ENCODE data around the gene DUSP9.
"Not testable (repeated sequence)": the region's sequence is repeated elsewhere in the genome, so short reads cannot be mapped to it uniquely, and the experiment has no call there.

DUSP9 gene

DNA sequence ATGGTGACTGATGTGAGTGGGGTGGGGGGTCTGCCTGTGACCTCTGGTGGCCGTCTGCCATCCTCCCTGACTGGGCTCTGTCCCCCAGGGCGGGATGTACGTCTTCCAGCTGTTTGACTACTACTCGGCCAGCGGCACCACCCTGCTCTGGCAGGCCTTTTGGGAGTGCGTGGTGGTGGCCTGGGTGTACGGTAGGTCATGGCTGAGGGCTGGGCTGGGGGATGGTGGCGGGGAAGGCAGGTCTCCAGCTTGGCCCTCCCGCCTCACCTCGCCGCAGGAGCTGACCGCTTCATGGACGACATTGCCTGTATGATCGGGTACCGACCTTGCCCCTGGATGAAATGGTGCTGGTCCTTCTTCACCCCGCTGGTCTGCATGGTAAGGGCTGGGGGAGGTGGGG lies 47.3 kb downstream of the DUSP9 start:
- not testable (repeated sequence) for DNase-seq

DNA sequence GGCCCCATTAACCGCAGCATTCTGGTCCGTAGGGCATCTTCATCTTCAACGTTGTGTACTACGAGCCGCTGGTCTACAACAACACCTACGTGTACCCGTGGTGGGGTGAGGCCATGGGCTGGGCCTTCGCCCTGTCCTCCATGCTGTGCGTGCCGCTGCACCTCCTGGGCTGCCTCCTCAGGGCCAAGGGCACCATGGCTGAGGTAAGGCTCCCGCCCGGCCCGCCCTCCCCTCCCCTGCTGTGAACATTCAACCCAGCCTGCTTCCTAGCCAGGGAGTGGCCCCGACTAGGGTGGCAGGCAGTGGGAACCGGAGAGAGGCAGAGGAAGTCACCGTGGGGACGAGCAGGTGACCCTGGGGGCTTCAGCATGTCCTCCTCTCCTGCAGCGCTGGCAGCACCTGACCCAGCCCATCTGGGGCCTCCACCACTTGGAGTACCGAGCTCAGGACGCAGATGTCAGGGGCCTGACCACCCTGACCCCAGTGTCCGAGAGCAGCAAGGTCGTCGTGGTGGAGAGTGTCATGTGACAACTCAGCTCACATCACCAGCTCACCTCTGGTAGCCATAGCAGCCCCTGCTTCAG lies 47.8 kb downstream of the DUSP9 start:
- DNase-seq: no peak

DNA sequence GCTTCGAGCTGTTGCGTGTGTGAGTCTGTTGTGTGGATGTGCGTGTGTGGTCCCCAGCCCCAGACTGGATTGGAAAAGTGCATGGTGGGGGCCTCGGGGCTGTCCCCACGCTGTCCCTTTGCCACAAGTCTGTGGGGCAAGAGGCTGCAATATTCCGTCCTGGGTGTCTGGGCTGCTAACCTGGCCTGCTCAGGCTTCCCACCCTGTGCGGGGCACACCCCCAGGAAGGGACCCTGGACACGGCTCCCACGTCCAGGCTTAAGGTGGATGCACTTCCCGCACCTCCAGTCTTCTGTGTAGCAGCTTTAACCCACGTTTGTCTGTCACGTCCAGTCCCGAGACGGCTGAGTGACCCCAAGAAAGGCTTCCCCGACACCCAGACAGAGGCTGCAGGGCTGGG lies 49.1 kb downstream of the DUSP9 start:
- no peak for DNase-seq

DNA sequence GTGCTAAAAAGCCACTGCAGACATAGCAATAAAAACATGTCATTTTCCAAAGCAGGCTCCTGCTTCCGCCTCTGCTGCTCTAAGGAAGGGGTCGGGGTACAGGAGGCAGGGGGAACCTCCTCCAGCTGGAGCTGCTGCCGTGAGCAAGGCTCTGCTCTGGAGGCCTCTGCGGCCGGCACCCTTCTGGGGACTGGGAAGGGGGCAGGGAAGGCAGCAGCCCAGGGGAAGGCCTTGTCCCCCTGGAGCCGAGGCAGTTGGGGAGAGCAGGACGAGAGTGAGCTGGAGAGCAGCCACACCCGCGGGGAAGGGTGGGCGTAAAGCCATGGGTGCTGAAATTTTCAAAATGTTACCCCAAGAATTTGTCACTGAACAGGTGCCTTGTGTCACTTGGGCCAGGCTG lies 49.5 kb downstream of the DUSP9 start:
- DNase-seq: not testable (repeated sequence)

DNA sequence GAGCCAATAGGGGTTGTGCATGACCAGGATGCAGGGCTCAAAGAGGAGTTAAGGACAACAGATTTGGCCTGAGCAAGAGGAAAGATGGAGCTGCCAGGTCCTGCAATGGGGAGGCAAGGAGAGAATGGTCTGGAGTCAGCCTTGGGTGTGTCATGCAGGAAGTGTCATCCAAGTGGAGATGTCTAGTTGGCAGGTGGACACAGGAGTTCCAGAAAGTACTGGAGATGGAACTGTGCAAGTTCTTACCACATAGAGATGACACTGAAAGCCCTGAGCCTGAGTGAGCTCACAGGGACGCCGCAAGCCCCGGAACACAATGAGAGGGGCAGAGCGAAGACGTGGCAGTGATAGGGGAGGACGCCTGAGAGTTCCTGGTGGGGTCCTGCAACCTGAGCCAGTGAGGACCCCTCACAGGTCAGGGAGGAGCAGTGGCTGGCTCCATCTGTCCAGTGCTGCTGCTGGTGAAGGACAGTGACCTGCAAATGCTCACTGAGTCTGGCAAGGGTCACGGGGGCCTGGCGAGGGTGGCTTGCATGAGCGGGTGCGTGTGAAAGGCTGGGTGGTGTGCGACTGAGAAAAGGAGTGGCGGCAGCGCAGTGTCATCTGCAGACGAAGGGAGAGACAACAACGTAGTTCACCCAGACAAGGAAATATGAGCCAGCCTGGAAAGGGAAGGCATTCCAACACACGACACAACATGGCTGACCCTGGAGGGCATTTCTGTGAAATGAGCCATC lies 50.2 kb downstream of the DUSP9 start:
- DNase-seq: not testable (repeated sequence)

DNA sequence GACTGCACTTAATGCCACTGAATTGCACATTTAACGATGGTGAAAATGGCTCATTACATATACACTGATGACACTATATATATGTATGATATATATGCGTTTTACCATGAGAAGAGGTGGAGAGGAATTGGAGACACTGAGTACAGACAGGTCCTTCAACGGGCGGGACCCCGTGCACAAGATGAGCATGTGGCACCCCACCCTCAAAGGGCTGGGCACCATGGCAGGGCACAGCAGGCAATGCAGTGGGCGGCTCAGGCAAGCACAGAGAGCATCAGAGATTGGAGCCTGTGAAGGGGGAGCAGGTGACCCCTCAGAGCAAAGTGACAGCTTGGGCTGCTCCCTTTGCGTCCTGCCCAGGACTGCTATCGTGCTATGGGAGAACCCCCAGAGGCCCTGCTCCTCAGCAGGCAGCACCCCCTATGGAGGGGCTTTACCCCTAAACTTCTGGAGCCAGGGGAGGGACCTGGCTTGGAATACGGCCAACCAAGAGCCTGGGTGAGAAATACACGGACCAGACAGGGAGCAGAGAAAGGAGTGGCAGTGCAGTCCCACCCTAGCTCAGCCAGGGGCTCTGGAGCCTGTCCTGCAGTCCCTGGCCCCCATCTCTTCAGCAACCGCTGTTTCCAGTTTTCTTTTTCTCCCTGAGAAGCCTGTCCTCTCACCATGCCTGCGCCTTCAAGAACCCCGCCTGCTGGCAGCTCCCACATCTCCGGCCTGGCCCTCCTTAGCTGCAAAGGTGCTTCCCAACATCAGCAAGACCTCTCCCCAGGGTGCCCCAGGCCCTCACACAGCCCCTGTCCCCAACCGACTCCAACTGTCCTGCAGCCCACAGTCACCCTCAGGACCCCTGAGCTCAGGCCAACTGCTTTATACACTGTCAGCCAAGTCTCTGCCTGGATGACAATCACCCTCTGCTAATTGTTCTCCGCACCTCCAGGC lies 51.2 kb downstream of the DUSP9 start:
- DNase-seq: no peak

DNA sequence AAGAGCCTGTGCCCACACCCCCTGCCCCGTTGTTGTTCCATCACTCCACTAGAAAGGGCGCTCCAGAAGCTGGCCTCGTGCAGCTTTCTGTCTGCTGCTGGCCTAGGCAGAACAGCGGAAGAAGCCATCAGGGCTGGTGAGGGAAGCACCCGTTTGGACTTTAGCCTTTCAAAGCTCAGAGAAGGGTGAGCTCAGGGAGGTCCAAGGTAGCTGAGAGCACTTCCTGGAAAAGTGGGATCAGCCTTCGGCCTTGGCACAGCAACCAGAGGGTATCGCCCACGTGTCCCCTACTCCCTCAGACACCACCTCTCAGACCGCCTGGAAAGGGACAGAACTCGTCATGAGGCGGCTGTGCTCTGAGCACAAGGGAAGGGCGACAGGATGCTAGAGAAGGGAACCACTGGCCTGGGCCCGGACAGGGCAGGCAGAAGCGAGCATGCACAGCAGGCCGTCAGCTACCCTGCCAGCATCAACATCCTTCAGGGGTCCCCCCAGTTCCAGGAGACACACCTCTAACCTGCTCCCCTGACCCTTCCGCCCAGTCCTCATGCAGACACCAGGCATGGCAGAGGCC lies 52.3 kb downstream of the DUSP9 start:
- not testable (repeated sequence) for DNase-seq

DNA sequence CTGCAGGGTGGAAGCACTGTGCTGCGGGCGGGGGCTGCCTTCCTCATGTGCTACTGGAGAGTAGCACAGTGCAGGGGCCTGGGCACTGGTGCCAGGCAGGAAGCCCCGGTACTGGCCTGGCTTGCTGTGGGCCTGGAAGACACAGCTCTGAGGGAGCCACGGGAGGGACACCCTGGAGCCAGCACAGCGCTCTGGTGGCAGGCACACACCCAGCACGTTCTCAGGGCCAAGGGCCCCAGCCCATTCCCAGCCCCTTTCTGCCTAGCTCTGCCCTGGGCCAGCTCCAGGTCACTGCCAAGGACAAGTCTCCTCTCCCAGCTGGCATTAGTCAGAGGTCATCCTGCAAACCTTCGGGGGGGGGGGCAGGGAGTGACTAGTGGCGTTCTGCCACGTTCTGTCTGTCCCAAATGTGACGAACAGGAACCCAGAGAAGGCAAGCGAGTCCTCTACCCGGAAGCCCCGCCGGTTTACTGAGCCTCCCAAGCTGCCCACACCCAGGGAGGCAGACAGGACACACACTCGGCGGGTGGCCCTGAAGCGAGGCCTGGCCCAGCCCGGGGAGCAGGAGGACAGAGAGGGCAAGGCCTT lies 52.9 kb downstream of the DUSP9 start:
- DNase-seq: not testable (repeated sequence)

DNA sequence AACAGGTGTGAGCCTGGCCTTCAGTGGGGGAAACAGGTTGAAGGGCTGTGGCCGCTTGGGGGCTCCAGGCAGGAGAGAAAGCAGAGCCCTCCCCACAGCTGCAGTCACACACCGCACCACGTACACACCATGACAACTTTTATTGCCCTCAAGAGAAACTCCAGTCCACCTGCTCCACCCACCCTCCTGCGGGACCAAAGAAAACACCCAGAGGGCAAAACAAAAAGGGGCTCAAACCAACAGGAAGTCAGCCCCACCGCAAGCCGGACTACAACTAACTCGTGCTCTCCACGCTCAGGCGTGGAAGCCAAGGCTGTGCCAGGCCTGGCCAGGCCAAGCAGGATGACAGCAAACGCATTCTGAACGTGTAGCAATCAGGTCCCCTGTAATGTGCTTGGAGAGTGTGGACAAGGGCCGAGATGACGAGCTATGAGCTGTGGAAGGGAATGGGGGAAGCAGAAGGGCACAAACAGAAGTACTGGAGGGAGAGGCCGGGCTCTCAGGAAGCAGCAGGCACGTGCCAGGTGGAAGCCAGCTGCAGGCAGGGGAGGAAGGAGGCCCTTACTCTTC lies 53.5 kb downstream of the DUSP9 start:
- no peak for DNase-seq
